GOT3 (cell line): ENCODE results near the gene LDLRAD2.
"Not testable (repeated sequence)": the region's sequence is repeated elsewhere in the genome, so short reads cannot be mapped to it uniquely, and the experiment has no call there.

Source experiments
- DNase-seq: peaks from one replicate; lab custom pipeline; 2025; ENCODE audit warnings: mixed read lengths; lab: John Stamatoyannopoulos, UW

LDLRAD2 gene

DNA sequence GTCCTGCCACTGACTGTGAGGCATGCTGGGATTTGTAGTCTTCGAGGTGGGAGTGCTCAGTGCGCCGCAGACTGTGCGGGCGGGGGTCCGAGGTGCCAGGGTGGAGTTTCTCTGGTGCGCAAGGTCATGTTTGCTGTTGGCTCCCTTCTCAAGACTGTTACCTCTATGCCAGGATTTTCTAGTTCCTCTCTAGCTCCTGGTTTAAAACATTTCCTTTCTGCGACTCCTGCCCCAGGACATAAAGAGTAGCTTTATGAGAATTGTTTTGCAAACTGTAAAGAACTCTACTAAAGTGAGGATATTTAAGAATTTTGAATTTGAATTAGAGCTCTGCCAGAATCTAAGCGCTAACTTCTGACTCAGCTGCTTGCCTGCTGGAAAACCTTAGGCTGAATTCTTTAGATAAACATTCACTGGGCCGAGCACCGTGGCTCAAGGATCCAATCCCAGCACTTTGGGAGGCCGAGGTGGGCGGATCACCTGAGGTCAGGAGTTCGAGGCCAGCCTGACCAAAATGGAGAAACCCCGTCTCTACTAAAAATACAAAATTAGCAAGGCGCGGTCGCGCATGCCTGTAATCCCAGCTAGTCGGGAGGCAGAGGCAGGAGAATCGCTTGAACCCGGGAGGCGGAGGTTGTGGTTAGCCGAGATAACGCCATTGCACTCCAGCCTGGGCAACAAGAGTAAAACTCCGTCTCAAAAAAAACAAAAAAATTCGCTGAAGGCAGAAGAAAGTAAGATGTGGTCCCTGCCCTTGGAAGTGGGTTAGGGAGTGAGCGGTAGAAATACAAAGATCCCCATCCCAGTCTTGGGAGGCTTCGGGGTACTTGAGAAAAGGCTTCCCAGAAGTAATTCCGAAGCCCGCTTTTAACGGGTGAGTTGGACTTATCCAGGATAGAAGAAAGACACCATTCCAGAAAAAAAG, 28.1 kb upstream of the LDLRAD2 start:
- peak; percentile 80 for DNase-seq

DNA sequence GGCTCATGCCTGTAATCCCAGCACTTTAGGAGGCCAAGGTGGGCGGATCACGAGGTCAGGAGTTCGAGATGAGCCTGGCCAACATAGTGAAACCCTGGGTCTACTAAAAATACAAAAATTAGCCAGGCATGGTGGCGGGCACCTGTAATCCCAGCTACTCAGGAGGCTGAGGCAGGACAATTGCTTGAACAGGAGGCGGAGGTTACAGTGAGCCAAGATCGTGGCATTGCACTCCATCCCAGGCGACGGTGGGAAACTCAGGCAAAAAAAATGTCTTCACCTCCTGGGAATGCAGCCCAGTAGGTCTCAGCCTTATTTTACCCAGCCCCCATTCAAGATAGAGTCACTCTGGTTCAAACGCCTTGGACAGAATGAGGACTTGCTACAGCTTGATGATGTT, 26.3 kb upstream of the LDLRAD2 start:
- DNase-seq, result not testable (repeated sequence)

DNA sequence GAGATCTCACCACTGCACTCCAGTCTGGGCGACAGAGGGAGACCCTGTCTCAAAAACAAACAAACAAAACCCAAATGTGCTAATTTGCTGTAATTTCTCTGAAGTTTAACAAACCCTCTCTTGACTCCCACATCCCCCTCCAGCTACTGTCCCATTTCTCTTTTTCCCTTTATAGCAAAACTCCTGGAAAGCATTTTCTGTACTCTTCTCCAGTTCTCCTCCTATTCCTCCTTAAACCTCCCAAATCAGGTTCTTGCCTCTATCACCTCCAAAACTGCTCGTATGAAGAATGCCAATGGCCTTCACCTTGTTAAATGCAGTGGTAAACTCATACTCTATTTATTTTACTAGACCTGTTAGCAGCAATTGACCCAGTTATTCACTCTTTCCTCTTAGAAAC, 25.4 kb upstream of the LDLRAD2 start:
- no peak for DNase-seq

DNA sequence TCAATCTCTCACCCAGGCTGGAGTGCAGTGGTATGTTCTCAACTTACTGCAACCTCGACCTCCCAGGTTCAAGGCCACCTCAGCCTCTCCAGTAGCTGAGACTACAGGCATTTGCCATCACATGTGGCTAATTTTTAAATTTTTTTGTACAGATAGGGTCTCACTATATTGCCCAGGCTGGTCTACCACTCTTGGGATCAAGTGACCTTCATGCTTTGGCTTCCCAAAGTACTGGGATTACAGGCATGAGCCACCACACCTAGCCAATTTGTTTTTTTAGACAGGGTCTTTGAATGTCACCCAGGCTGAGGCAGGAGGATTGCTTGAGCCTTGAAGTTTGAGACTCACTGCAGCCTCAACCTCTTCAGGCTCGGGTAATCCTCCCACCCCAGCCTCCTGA, 19.0 kb upstream of the LDLRAD2 start:
- DNase-seq, result no peak

DNA sequence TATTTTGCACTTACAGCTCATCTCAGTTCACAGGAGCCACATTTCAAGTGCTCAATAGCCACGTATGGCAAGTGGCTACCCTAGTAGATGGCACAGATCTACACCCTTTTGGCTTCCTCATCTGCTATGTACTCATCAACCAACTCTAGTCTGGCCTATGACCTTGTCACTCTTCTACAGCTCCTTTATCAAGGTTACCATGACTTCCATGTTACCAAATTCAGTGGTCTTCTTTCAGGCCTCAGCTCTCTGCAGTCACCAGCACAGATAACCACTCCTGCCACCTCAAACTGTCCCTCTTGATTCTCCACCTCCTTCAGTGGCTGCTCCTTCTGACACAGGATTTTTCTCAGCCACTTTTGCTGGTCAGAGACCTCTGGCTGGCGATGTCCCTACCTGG, 17.4 kb upstream of the LDLRAD2 start:
- no peak for DNase-seq

DNA sequence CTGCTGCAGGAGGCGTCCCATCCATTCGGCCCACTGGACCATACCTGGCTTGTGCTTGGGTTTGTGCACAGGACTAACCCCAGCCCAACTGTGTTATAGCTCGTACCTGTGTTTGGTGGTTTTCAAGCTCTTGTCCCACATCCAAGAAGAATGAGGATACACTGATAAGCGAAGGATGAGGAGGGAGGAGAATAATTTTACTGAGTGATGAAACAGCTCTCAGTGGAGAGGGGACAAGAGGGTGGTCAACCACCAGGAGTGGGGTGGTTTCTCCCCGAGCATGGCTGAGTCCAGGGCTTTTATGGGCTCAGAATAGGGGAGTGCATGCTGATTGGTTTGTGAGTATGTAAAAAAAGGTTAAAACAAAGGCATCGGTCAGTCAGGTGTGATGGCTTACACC, 17.0 kb upstream of the LDLRAD2 start:
- no peak for DNase-seq

DNA sequence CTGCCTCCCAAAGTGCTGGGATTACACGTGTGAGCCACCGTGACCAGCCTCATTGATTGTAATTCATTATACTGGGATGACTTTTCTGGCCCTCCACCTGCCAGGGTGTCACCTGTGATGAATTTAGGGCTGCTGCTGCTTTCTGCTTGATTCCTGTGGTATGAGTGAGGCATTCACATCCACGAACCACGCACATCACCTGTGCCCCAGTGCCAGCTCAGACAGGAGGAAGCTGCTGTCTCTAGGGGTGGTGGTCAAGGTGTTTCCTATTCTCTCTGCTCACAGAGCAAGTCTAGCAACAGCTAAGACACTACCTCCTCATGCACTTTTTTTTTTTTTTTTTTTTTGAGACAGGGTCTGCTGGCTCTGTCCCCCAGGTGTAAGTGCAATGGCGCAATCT, 12.3 kb upstream of the LDLRAD2 start:
- DNase-seq, result no peak

DNA sequence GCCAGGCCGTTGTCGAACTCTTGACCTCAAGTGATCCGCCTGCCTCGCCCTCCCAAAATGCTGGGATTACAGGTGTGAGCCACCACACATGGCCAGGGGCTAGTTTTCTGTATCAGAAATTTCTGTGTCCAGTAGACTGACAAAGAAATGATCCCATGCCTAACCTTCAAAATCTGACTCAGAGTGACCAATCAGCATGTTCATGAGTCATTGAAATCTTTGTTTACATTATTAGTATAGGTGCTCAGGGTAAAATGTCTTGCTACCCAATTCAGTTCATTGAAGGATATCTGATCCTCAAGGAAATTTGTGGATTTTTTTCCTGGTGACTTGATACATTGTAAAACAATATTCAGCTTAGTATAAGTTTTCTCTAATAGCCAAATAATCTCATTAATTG, 11.0 kb upstream of the LDLRAD2 start:
- DNase-seq, result no peak

DNA sequence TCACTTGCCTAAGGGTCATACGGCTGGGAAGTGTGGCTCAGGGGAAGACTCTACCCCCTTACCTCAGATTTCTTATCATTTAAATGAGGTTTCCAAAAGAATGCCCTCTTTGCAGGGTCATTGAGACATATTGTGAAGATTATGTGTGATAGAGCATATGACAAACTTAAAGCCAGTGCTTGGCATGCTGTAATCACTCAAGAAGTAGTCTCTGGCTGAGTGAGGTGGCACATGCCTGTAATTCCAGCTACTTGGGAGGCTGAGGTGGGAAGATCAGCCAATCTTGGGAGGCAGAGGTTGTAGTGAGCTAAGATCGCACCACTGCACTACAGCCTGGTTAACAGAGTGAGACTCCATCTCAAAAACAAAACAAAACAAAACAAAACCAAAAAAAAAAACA, 7.5 kb upstream of the LDLRAD2 start:
- DNase-seq, result no peak

DNA sequence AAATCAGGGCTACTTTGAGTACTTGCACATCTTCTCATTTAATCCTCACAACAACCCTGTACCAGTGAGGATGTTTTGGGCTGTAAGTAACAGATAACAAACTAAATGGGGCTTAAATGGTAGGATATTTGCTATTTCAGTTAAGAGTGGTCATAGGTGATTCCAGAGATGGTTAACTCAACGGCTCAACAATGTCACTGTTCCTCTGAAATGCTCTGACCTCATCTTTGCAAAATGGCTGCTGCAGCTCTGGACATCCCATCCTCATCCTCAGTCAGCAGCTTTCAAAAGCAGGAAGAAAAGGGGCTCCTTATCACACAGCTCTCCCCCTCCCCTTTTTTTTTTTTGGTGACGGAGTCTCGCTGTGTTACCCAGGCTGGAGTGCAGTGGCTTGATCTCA, 1.5 kb downstream of the LDLRAD2 start:
- DNase-seq, result no peak

DNA sequence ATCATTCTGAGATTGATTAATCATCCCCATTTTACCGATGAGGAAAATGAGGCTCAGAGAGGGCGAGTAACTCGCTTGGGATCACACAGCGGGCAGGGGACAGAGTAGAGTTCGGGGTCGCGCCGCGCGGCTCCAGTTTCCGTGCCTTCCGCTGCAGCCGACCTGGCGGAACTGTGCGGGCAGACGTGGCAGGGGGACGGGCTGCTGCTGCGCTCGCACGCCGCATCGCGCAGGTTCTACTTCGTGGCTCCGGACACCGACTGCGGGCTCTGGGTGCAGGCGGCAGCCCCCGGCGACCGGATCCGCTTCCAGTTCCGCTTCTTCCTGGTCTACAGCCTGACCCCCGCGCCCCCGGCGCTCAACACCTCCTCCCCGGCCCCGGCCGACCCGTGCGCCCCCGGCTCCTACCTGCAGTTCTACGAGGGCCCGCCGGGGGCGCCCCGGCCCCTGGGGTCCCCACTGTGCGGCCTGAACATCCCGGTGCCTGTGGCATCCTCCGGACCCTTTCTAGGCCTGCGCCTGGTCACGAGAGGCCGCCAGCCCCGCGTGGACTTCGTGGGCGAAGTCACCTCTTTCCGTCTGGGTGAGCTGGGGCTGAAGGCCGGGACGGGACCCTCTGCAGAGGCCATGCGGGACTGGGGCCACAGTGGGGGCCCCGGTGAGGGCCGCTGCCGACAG, 2.3 kb downstream of the LDLRAD2 start:
- DNase-seq, result no peak

DNA sequence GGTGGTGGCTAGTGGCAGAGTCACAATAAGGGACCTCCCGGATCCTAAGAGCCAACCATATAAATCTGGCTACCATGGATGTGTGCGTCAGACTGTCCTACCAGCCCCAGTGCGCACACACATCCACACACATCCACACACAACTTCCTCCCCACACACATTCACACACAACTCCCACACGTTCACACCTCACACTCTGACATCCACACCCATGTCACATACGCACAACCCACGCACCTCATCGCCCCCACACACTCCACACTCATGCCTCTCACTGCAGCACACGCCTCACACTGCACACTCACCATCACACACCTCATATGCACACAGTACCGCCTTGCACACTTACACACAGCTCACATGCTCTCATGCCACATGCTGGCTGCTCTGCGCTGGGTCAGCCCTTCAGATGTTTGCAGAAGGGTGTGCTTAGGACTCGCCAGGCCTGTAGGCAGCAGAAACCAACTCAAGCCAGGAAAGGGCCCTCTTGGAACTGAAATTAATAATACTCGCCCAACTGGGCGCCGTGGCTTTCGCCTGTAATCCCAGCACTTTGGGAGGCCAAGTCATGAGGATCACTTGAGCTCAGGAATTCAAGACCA, 3.0 kb downstream of the LDLRAD2 start:
- no peak for DNase-seq

DNA sequence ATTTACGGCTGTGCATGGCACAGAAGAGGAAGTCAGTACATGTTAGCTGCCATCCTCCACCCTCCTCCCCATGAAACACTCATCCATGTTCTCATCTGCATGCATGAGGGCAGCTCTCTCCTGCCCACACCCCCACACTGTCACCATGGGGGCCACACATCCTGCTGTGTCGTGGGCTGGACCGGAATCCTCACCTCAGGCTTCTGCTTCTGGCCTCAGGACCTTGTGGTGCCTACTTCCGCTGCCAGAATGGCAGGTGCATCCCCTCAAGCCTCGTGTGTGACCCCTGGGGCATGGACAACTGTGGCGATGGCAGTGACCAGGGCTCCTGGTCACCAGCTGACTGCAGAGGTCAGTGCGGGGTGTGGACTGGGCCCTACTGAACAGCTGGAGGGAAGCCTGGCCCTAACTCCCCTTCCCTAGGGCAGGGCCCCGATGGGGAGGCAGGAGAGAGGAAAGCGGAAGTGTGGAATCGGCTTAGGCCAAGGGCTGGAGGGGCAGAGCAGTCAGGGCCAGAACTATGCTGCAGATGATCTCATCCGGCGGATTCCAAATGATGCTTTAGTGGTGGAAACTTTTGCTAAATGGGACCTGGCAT, 3.8 kb downstream of the LDLRAD2 start:
- DNase-seq, result no peak

DNA sequence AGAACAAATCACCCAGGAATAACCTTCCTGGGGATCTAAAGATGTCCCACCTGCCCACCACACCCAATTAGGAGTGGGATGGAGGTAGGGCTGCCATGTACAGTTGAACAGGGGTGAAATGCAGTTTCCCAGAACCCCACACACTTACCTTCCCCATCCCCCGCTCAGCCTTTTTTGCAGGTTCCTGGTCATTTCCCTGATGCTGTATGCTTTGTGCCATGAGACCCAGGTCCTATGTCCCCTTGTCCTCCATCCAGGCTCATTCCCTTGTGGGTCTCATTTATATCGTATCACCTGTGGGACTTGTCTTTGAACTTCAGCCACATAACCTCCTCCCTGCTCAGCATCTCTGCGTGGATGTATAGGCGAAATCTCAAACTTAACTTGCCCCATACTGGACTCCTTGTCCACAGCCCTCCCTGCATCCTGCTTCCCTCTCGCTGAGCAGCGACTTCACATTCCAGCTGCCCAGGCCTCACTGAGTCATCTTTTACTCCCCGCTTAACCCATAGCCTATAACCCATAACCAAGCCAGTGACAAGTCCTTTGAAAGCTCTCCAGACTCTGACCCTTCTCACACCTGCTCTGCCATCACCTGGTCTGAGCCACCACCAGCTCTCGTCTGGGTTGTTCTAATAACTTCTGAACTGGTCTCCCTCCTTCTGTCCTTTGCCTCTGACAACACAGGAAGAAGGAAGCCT, 4.7 kb downstream of the LDLRAD2 start:
- DNase-seq, result no peak

DNA sequence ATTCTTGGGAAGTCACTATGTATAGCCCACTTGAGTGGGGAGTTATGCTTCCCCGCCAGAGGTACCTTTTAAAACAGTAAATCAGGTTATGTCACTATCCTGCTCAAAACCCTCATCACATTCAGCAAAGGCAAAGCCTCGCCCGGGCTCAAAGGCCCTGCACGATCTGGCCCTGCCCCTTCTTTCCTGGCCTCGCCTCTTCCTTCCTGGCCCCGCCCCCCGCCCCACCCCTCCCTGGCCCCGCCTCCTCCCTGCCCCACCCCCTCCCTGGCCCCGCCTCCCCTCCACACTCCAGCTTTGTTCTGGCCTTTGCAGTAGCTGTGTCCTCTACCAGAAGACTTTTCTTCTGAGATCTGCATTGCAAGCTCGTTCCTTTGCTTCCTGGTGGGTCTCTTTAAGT, 6.6 kb downstream of the LDLRAD2 start:
- no peak for DNase-seq

DNA sequence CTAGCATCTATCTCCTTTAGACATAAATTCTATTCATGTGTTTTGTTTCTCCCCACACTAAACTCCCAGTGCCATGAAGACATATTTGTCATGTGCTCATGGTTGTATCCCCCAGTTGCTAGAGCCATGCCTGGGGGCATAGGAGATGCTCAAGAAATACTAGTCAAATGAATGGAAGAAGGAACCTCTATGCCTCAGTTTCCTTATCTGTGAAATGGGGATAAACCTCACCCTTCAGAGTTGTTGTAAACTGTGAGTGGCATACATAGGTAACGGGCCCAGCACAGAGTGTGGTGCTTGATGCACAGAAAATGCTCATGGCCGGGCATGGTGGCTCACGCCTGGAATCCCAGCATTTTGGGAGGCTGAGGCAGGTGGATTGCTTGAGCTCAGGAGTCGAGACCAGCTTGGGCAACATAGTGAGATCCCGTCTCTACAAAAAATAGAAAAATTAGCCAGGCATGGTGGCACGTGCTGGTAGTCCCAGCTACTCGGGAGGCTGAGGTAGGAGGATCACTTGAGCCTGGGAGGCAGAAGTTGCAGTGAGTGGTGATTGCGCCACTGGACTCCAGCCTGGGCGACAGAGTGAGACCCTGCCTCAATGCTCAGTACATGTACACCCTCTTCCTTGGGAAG, 8.7 kb downstream of the LDLRAD2 start:
- no peak for DNase-seq

DNA sequence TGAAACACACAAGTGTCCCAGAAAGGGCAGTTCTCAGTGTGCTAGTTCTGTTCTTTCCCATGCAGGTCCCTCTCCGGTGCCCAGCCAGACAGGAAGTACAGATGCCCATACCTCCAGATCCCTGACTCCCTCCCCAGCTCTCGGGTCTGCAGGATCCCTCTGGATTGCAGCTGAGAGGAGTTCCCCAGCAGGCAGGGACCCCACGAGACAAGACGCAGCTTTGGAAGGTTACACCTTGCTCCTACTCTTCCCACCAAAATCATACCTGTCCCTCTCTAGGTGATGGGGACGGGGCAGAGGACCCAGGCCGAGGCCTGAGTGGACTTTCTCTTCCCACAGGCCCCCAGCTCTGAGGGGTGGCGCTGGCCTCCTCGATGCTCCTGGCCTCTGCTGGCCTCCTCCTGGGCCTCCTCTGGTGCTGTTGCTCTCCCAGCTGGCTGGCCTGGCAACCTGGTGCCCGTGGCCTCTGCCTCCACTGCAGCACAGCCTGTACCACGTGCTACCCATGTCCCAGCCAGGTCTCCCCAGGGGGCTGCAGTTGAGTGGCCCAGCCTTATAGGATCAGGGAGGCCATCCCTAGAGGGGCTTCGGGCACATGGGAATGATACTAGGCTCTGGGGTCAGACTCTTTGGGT, 9.4 kb downstream of the LDLRAD2 start:
- DNase-seq, result no peak

DNA sequence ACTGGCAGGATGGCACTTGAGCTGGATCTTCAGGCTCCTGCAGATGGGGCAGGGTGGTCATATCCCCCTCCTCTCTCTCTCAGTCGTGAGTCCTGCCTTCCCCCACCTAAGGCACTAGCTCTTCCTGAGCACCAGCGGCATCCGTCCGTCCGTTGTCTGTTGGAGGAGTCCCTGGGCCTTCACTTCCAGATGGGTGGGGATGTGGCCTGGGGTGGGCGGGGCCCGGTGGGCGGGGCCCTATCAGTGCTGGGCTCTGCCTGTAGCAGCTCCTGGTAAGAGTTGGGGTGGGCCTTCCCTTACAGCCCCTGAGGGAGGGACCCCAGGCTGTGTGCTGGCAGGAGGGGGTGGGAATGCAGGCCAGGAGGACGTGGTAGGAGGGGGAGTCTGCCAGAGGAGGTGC, 10.3 kb downstream of the LDLRAD2 start:
- no peak for DNase-seq

DNA sequence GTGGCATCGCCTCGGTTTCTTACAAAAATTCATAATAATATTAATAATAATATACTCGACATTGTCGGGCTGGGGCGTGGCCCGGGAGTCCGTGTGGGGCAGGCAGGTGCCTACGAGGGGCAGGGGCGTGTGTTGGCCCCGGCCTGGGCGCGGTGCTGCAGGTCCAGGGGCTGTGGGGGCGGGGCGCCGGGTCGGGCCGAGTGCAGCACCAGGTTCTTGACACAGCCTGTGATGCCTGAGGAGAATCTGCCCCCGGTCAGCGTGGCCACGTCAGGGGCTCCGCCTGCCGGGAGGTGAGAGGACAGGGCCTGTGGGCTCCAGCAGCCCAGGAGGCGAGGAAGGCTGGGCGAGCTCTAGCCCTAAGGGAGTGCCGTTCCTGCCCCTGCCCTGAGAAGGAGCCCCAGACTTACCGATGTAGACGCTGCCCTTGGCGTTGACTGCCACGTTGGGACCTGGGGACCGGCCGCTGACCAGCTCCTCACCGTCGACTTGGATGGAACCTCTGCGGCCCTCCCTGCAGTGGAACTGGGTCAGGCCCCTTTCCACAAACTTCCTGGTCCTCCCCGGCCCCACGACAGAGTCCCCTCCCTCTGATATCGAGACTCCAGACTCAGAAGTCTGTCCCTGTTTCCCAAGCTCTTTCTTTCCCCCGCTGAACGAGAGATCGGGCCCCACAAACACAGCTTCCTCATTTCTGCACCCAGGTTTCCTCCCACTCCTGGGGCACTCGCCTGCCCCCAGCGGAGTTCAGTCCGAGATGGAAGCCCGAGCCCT, 11.3 kb downstream of the LDLRAD2 start:
- DNase-seq, result no peak

DNA sequence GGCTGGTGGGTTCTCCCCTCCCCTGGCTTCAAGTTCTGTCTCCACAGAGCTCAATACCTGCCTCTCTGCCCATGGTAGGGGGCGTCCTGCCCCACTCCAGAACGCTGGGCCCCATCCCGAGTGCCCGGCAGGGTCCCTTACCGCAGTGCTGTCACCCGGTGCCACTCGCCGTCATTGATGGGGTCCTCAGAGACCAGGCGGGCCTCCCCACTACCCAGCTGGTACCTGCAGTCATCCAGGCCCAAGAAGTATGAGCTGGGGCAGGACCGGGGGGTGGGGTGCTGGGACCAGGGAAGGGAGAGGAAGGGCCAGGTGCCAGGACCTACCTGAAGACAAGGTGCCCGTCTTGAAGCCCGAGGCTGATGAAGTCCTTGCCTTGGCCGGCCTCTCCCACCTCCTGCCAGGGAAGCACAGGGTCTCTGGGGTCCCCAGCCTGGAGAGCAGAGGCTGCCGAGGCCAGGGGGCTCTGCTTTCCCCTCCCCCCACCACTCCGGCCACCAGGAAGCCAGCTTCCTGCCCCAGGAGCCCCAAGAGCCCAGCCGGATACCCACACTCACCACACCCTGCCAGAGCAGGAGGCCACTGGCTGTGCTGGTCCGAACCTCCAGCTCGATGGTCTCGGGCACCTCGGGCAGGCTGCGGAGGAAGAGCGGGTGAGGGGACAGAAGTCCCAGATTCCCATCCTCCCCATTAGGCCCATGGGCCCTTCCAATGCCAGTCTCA, 12.1 kb downstream of the LDLRAD2 start:
- DNase-seq, result no peak
